T-helper 1 cell treated with Interleukin-12 subunit alpha and Interleukin-12 subunit beta and Interleukin-4 antibody, amounts not matched to agents 30 ng/mL and 1 ng/mL, for 36 hours (primary cell): Measurements from ENCODE around the gene SLC25A14. TPM values are rescaled to one million over a fixed set of nuclear protein-coding genes. Genes with fewer than 3 reads are reported as not detected.
"Not testable (repeated sequence)": the region's sequence is repeated elsewhere in the genome, so short reads cannot be mapped to it uniquely, and the experiment has no call there.

Source experiments
- intact Hi-C: fragments of 100-400 bp; cut with micrococcal nuclease; formaldehyde crosslinking; loops from one replicate; pipeline ENCODE4 v1.15.1; 2024
- total RNA-seq: library from RNA; stranded (reverse); gene quantifications from 2 replicates; pipeline ENCODE4 v1.2.3, GENCODE V29; 2022

The SLC25A14 gene, protein sequence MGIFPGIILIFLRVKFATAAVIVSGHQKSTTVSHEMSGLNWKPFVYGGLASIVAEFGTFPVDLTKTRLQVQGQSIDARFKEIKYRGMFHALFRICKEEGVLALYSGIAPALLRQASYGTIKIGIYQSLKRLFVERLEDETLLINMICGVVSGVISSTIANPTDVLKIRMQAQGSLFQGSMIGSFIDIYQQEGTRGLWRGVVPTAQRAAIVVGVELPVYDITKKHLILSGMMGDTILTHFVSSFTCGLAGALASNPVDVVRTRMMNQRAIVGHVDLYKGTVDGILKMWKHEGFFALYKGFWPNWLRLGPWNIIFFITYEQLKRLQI
- 11.0 and 12.2 TPM in 2 replicates for total RNA-seq

DNA sequence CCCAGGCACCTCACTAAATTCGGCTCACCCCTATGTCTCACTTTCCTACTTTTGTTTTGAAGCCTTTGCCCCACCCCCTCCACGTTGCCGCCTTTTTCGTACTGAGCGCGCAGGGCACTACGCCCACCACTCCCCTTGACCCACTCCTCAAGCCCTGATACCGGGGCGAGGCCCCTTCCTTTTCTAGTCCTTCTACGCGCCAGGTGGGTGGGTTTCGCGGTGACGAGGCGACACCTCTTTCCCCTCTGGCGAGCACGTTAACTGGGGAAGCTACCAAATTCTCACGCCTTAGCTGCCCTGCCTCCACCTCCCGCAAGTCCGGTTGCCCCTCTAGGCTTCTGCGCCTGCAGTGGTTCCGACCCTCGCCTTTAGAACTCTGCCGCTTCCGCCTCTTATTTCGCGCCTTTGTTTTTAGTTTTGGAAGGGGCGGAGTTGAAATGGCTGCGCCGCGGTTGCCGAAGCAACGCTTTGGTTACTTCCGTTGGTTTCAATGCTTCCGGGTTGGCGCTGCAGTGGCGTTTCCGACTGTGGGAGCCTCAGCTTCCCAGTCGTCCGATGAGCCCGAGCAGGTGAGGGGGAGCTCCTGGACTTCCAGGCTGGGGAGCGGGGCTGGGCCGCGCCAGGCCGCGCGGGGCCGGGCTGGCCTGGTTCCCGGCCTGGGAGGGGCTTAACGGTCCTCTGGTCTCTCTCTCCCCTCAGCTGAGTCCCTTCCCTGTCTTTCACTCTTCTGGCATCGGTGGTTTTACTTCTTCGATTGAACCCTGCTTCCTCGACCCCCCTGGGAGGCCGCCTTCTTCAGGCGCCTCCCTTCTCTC lies at the start of gene SLC25A14:
SLC25A14 (plus strand) TSS at position 512 of the 815 bp plus-strand sequence. CDS start 360 bp downstream, outside the sequence.
- intact Hi-C loops = loop anchor here (1.0 to 10.0 kb wide), 8 partner anchors 62 to 1875 kb away; partner anchors contain the start of genes AIFM1, ENOX2, RAP2C and RBMX2

DNA sequence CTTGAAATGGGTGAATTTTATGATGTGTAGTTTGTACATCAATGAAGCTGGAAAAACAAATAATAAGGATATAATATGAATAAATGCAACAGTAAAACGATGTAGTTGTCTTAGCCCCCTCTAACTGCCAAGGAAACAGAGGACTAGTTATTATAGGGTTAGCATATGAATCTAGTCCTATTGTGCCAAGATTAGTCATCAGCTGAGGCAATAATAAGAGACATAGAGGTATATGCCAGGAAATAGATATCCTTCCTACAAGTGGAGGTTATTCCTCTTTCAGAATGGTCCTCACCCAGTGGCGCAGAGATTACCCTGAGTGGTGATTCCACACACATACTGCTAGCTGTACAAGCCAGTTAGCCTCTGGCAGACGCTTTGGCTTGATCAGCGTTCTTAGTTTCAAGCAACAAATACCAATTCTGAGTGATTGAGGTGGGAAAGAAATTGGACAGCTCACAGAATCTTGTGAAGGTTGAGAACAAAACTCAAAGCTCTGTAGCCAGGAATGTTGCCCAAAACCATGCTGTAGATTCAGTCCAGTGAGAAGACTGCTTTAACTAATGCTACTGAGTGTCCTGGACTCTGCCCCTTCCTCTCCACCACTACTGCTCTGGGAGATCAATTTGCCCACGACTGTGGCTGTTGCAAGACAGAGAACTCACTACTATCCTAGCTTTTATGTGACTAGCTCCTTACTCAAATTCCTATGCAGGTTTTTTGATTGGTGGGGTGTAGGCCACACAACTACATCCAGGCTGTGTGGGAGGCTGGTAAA lies 44.0 kb upstream of the SLC25A14 start:
- intact Hi-C loops = no loop called here

DNA sequence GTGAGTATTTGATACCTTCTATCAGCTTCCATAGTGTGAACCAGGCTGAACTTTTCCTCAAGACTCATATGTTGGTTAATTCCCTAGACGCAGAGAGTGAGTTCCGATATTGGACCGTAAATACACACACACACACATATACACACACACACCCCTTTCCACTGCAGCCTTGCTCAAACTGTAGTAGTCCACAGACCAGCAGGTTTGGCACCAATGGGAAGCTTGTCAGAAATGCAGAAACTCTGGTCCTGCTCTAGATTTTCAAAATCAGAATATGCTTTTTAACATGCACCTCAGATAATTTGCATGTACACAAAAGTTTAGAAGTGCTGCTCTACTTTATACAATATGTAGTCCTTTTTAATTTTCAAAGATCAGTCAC lies 43.4 kb upstream of the SLC25A14 start:
- intact Hi-C loops = no loop called here

DNA sequence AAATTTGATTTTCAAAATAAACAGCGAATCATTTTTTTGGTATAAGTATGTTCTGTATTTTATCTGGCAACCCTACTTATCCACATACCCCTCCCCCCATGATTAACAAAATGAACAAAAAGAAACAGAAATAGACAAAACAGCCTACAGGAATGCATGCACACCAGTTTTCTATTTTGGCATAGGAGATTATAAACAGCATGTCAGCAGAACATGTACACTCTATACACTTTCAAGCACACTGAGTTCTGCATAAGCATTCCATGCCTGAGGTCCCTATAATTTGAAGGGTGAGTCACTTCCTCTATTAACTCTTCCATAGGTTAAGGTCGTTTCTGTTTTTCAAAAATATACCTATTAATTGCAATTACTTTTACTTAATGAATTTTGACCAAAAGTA lies 43.0 kb upstream of the SLC25A14 start:
- intact Hi-C loops = no loop called here

DNA sequence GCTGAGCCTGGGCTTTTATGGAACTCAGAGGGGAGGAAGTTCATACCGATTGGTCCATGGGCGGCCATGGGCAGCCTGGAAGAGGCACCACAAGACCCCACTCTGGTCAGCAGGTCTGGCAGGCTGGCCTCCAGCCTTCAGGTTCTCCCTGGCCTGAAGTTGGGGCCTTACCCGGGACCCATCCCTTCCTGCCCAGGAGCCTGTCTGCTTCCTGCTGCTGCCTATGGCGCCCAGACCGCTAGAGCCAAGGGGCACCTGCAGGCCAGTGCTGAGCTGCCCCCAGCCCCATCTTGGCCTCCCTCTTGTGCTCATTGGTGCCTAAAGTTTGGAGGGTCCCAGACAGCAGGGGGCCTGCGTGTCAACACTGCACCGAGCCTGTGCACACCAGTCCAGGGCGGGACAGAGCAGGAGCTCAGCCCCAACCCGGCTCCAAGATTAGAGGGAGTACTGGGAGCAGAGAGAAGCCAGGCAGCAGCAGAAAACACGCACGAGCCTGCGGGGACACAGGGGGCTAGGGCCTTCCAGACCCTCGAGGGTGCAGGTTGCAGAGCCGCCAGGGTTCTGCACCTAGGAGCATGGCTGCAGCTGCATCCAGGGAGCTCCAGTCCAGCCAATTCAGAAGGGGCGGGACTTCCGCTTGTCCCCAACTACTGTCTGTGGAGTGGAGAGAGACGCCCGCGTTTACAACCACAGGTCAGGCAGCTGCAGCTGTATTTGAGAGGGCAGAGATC lies 40.3 kb upstream of the SLC25A14 start:
- intact Hi-C loops = no loop called here

DNA sequence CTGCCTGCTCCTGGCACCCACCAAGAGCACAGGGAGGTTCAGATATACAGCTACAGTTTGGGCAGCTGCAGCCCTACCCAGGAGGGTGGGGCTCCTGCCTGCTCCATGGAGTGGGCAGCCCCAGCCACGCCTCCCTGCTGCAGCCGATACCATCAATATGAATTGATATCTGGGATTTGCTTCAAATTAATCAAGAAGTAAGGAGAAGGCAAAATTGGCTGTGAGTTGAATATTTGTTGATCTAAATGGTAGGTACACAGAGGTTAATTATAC lies 39.8 kb upstream of the SLC25A14 start:
- intact Hi-C loops = no loop called here

DNA sequence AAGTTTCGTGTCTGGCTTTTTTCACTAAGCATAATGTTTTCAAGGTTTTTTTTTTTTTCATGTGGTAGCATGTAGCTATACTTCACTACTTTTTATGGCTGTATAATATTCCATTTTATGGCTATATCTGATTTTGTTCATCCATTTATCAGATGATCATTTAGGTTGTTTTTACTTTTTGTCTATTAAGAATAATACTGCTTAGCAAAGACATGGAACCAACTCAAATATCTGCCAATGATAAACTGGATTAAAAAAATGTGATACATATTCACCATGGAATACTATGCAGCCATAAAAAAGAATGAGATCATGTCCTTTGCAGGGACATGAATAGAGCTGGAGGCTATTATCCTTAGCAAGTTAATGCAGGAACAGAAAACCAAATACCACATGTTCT lies 38.3 kb upstream of the SLC25A14 start:
- intact Hi-C loops = no loop called here

DNA sequence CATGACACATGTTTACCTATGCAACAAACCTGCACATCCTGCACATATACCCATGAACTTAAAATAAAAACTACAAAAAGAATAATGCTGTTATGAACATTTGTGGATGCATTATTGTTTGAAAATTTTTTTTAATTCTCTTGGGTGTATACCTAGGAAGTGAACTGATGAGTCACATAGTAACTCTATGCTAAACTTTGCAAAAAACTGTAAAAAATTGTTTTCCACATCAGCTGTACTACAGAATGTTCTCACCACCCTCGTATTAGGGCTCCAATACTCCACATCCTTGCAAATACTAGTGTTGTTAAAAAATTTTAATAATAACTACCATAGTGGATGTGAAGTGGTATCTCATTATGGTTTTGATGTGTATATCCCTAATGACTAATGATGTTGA lies 37.7 kb upstream of the SLC25A14 start:
- intact Hi-C loops = no loop called here

DNA sequence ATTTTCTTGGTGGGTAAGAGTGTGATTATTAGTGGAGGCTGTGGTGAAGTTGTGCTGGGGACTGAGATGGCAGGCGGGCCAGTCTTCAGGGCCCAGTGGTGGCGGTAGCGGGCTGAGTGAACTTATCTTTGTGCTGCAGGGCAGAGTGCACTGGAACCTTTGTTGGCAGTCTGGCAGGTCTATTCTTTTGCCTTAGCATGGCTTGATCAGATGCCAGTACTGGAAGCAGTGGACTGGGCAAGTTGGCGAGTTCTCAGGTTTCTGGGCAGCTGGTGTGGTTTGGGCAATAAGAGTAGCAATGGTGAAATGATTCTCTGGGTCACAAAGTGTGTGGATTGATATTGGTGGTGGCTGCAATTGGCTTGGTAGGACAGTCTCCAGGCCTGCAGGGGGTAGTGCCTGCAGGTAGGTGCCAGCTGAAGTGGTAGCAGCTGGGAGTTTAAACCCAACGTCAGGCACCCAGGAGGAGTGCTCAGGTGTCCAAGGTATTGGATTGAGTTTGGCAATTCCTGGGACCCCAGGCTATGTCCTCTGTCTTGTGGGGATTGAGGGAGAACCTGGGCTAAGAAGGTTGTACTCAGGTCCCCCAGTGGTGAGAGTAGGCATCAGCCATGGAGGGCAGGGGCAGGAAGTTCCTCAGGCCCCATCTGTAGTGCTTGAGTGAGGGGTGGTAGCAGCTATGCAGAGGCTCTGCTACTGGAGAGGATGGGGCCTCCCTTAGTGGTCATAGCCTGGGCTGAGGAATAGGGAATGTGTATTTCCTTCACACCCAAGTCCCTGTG lies 34.9 kb upstream of the SLC25A14 start:
- intact Hi-C loops = no loop called here

DNA sequence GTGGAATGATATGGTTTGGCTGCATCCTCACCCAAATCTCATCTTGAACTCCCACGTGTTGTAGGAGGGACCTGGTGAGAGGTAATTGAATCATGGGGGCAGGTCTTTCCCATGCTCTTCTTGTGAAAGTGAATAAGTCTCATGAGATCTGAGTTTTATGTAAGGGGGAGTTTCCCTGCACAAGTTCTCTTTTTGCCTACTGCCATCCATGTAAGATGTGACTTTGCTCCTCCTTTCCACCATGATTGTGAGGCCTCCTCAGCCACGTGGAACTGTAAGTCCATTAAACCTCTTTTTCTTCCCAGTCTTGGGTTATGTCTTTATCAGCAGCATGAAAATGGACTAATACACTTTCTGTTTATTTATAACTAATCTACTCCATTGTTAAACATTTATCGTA lies 19.8 kb upstream of the SLC25A14 start:
- intact Hi-C loops = not testable (repeated sequence)

DNA sequence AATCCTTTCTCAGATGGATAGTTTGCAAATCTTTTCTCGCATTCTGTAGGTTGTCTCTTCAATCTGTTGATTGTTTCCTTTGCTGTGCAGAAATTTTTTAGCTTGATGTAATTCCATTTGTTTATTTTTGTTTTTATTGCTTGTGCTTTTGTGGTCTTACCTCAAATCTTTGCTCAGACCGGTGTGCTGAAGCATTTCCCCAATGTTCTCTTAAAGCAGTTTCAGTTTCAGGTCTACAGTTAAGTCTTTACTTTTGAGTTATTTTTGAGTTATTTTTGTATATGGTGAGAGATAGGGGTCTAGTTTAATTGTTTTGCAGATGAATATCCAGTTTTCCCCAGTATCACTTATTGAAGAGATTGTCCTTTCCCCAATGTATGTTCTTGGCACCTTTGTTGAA lies 18.2 kb upstream of the SLC25A14 start:
- intact Hi-C loops = no loop called here

DNA sequence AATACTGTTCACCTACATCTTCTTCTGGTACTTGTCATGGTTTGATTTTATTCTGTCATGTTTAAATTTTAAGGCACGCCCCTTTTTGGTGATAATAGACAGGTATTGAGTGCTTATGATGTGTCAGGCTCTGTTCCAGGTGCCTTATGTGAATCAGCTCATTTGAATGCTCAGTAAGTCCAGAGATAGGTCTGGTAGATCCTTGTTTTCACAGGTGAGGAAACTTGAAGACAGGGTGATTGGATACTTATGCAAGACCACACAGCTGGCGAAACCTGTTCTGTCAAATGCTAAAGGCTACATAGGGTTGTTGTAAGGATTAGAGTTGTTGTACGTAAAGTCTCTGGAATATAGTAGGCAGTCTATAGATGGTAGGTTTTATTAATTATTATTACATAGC lies 9.6 kb upstream of the SLC25A14 start:
- intact Hi-C loops = loop anchor here (1.0 to 10.0 kb wide), 2 partner anchors 587 to 1885 kb away; partner anchors contain the start of gene RAP2C

DNA sequence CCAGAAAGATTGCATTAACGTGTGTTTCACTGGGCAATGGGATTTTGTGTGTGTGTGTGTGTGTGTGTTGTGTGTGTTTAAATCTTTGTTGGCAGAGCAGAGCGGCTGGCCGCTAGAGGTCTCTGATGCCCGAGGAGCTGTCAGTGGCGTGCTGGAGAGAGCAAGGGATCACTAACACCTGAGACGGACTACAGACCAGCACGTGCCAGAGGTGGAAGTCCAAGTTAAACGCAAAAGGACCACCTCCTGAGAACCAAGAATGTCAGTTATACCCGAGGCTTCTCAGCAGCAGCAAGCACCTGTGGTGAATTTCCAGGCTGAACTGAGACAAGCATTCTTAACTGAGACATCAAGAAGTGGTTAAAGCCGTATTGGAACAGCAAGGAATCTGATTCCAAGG lies 9.0 kb upstream of the SLC25A14 start:
- intact Hi-C loops = loop anchor here (1.0 to 10.0 kb wide), 2 partner anchors 587 to 1884 kb away; partner anchors contain the start of gene RAP2C

DNA sequence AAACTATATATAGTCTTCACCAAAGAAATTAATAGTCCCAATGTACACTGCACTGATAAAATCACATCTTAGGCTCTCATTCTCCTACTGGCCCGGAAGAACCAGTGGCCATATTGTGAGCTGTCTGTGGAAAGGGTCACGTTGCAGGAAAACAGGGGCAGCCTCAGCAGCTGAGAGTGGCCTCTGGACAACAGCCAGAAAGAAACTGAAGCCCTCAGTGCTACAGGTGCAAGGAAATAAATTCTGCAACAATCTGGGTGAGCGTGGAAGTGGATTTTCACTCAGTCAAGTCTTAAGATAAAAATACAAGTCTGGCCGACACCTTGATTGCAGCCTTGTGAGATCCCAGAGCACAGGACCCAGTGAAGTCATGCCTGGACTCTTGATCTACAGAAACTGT lies 3.2 kb upstream of the SLC25A14 start:
- intact Hi-C loops = loop anchor here (5.0 to 10.0 kb wide), 3 partner anchors 169 to 1878 kb away; partner anchors contain the start of genes AIFM1, RAP2C and STK26

DNA sequence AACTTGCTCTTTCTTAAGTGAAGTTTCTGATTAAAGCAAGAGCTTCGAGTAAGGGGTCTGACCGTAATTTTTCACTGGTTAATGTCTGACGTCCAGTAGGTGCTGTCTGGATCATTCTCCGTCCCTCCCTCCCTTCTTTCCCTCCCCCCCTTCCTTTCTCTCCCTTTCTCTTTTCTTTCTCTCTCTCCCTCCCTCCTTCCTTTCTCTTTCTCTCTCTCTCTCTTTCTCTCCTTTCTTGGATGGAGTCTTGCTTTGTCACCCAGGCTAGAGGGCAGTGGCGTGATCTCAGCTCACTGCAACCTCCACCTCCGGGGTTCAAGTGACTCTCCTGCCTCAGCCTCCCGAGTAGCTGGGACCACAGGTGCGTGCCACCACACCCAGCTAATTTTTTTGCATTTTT lies 850 bp upstream of the SLC25A14 start:
- intact Hi-C loops = loop anchor here (1.0 to 10.0 kb wide), 6 partner anchors 62 to 1876 kb away; partner anchors contain the start of genes AIFM1, ENOX2, RAP2C and RBMX2

DNA sequence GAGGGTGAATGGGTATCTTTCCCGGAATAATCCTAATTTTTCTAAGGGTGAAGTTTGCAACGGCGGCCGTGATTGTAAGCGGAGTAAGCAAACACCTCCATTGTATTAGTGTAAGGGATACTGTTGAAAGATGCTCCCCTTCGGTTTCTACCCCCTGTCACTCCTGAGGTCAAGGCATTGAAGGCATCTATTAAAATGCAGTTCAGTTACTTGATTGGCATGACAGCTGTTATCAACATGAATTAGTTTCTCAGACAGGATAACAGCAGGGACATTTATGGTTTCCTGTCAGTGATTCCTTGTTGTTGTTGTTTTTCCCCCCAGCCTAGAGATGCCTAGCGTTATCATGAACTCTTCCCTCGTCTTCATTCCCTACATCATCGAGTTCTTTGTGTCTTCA lies 552 bp downstream of the SLC25A14 start:
- intact Hi-C loops = loop anchor here (1.0 to 5.0 kb wide), 2 partner anchors 258 to 736 kb away; no protein-coding TSS in a partner anchor

DNA sequence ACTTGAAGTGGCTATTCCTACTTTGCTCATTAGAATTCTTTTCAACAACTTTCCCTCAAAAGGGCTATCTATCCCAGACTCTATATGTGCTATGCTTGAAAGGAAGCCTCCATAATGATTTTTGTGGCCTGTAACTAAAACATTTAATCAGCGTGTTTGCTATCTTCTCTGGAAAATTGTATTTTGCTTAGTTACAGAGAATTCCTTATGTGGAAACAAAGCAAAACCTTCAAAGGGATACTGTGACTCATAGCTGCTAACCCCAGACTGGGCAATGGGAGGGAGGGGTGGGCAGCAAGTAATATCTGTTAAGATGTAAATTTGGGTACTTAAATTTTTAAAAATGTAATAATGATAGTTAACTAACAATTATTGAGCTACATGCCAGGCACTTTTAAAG lies 3.7 kb downstream of the SLC25A14 start:
- intact Hi-C loops = loop anchor here (5.0 kb wide), 1 partner anchor 261 kb away; no protein-coding TSS in a partner anchor

DNA sequence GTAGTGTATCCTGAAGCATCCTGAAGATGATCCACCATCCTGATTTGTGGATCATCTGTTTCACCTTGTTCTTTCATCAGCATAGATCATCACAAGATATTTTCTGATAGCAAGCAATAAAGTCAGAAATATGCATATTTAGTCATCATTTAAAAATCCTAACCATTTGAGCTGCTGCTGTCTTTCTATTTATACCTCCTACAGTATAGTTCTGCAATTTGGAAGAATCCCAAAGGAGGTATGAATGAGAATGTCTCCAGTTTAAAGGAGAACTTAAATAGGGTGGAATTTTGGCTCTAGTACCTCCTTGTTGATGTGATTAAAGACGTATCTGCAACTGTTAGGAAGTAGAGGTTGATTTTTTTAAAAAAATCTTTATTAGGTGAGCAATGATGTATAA lies 7.6 kb downstream of the SLC25A14 start:
- intact Hi-C loops = no loop called here

DNA sequence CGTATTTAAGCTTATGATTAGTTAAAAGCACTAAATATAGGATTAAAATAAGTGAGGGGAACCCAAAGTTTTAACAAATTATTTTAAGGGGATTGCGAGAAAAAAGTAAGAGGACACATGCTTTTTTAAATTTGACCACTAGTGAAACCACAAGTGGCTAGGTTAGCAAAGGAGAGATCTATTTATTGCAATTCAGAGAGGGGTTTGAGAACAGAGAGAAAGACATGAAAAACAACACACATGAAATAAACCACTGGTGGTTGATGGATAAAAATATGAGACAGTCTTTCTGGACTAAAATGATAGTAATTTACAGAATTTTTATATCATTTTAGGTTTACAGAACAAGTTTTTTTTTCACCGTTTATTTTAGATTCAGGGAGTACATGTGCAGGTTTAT lies 11.8 kb downstream of the SLC25A14 start:
- intact Hi-C loops = no loop called here

DNA sequence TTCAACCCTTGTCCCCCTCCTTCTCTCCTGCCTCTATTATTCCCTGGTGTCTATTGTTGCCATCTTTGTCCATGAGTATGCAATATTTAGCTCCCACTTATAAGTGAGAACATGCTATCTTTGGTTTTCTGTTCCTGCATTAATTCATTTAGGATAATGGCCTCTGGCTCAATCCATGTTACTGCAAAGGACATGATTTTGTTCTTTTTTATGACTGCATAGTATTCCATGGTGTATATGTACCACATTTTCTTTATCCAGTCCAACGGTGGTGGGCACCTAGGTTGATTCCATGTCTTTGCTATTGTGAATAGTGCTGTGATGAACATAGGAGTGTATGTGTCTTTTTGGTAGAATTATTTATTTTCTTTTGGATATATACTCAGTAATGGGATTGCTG lies 12.3 kb downstream of the SLC25A14 start:
- intact Hi-C loops = not testable (repeated sequence)
